LHCN-M2 (cell line): ENCODE results near the gene MOAP1. TPM values are rescaled to one million over a fixed set of nuclear protein-coding genes. Genes with fewer than 3 reads are reported as not detected.
"Not testable (repeated sequence)": the region's sequence is repeated elsewhere in the genome, so short reads cannot be mapped to it uniquely, and the experiment has no call there.

Experiments
- DNase-seq: peaks from one replicate; pipeline ENCODE4 v3.0.0-alpha.2; 2012; ENCODE audit warnings: low read depth
- total RNA-seq: library from RNA; depleted of rRNA; stranded (reverse); fragments of >200 nt; gene quantifications from 2 replicates; pipeline ENCODE4 v1.2.3, GENCODE V29; 2014

Gene MOAP1
- total RNA-seq, 1 experiment from 2014 or later, result 13.8 TPM

DNA sequence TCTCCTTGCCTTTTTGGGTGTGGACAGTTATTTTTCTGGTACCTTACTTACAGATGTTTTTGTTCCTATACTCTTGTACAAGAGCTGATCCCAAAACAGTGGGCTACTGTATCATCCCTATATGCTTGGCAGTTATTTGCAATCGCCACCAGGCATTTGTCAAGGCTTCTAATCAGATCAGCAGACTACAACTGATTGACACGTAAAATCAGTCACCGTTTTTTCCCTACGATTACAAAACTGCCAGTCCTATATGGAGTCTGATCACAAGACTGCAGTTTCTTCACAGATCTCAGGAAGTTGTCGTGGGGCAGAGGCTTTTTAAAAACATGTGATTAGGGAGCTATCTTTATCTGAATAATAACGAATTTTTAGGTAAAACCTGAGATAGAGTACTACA is 1.8 kb upstream of the MOAP1 start:
- no peak for DNase-seq

DNA sequence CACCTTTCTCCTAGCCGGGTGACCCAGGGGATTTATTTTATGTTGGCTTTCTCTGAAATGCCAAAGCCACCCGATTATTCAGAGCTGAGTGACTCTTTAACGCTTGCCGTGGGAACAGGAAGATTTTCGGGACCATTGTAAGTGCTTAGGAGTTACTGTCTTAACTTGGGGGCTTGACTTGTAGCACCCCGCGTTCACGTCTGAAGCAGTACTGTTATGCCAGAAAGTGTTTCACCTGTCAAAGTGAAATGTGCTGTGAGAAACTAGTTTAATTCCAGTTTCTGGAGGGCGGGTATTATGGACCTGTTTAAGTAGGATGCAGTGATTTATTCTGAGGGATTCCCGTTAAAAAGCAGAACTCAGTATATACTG is 638 bp upstream of the MOAP1 start:
- no peak for DNase-seq

DNA sequence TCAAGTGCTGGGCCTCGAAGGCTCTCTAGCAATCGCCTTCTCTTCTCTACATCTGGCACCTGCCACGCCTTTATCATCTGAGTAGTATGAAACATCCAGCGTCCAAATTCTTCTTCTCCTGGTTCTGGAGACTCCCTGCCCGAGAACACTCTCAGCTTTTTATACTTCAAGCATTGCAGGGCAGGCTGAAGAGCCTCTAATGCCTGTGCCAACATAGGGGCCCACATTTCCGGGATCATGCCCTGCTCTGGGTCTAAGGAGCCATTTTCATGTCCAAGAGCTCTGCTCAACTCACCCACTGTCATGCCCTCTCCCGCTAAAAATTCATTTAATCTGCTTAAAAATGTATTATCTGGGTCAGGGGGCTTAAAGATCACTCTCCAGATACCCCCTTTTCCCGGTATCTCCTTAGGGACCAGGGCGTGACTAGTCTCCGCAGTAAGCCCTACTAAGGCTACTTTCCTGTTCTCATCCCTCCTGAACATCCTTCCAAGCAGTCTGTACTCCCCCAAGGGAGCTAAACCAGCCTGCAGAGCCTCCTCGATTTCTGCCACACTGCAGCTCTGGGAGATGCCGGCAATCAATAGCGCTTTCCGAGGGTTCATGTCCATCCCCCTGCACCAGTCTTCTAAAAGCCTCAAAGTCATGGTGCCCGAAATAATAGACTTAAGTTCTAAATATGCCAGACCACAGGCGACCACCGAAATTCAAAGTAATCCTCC is 940 bp downstream of the MOAP1 start:
- no peak for DNase-seq

DNA sequence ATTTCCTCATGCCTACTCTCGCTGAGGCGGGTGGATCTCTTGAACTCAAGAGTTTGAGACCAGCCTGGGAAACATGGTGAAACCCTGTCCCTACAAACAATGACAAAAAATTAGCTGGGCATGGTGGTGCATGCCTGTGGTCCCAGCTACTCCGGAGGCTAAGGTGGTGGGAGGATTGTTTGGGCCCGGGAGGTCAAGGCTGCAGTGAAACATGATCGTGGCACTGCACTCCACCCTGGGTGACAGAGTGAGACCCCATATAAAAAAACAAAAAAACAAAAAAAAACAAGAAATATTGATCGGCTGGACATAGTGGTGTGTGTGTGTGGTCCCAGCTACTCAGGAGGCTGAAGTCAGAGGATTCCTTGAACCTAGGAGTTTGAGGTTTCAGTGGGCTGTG is 9.2 kb downstream of the MOAP1 start:
- no peak for DNase-seq

DNA sequence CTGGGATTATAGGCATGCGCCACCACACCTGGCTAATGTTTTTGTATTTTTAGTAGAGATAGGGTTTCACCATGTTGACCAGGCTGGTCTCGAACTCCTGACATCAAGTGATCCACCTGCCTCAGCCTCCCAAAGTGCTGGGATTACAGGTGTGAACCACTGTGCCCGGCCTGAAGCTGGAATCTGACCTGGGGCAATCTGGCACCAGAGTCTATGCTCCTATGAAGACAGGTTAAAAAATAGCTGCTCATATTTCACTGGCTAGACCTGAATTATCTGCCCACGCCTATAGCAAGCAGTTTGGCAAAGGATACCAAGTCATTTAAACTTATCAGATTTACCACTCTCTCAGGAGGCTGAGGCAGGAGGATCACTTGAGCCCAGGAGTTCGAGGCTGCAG is 10.0 kb downstream of the MOAP1 start:
- not testable (repeated sequence) for DNase-seq

DNA sequence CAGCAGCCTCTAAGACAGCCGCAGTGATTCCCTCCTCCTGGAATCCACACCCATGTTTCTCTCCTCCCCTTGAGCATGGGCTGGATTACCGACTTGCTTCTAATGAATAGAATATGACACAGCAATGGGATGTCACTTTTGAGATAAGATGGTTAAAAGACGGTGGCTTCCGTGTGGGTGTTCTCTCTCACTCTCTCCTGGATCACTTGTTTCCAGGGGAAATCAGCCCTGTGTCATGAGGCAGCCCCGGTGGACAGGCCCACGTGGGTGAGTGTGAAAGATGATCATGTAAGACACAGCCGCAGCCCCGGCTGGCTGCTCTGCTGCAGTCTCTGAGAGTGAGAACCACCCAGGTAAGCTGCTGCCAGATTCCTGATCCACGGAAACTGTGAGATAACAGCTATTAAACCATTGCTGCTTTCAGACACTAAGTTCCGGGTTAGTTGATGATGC is 10.7 kb downstream of the MOAP1 start:
- DNase-seq, result peak; percentile 6

GRCh38 chr14:93171376-93171775 is 13.3 kb downstream of the MOAP1 start:
- no peak for DNase-seq

DNA sequence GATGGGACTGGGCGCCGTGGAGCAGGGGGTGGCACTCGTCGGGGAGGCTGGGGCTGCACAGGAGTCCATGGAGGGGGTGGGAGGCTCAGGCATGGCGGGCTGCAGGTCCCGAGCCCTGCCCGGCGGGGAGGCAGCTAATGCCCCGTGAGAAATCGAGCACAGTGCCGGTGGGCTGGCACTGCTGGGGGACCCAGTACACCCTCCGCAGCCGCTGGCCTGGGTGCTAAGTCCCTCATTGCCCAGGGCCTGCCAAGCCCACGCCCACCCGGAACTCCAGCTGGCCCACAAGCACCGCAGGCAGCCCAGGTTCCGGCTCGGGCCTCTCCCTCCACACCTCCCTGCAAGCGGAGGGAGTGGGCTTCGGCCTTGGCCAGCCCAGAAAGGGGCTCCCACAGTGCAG is 14.6 kb downstream of the MOAP1 start:
- not testable (repeated sequence) for DNase-seq

DNA sequence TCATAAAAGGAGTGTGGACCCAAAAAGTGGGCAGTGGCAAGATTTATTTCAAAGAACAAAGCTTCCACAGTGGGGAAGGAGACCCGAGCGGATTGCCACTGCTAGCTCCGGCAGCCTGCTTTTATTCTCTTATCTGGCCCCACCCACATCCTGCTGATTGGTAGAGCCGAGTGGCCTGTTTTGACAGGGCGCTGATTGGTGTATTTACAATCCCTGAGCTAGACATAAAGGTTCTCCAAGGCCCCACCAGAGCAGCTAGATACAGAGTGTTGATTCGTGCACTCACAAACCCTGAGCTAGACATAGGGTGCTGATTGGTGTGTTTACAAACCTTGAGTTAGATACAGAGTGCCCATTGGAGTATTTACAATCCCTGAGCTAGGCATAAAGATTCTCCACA is 15.1 kb downstream of the MOAP1 start:
- DNase-seq, result not testable (repeated sequence)

- DNase-seq, result not testable (repeated sequence)
These were observed 16.1 kb downstream of the MOAP1 start for GRCh38 chr14:93168610-93169009.

DNA sequence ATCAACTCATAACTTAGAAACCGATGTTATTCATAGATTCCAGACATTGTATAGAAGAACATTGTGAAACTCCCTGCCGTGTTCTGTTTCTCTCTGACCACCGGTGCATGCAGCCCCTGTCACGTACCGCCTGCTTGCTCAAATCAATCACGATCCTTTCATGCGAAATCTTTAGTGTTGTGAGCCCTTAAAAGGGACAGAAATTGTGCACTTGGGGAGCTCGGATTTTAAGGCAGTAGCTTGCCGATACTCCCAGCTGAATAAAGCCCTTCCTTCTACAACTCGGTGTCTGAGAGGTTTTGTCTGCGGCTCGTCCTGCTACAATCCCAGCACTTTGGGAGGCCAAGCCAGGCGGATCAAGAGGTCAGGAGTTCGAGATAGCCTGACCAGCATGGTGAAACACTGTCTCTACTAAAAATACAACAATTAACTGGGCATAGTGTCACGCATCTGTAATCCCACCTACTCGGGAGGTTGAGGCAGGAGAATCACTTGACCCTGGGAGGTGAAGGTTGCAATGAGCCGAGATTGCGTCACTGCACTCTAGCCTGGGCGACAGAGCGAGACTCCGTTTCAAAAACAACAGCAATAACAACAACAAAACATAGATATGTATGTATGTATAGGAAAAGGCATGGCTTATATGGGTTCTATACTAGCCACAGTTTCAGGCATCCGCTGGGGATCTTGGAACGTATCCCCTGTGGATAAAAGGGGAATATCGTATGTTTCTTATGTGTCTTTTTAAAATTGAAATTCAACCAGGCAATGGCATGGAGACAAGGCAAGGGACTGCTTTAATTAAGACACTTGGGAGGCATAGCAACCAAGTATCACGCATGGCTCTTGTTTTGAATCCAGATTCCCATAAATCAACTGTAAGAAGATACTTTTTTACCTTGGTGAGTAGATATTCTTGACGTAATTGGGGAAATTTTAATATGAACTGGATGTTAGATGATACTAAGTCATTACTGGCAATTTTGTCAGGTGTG is 19.1 kb downstream of the MOAP1 start:
- not testable (repeated sequence) for DNase-seq

GRCh38 chr14:93163564-93163963 is 21.1 kb downstream of the MOAP1 start:
- no peak for DNase-seq

GRCh38 chr14:93161411-93161940 is 23.2 kb downstream of the MOAP1 start:
- no peak for DNase-seq

- DNase-seq, result peak; percentile 6
These were observed 24.3 kb downstream of the MOAP1 start for GRCh38 chr14:93160353-93160801.

DNA sequence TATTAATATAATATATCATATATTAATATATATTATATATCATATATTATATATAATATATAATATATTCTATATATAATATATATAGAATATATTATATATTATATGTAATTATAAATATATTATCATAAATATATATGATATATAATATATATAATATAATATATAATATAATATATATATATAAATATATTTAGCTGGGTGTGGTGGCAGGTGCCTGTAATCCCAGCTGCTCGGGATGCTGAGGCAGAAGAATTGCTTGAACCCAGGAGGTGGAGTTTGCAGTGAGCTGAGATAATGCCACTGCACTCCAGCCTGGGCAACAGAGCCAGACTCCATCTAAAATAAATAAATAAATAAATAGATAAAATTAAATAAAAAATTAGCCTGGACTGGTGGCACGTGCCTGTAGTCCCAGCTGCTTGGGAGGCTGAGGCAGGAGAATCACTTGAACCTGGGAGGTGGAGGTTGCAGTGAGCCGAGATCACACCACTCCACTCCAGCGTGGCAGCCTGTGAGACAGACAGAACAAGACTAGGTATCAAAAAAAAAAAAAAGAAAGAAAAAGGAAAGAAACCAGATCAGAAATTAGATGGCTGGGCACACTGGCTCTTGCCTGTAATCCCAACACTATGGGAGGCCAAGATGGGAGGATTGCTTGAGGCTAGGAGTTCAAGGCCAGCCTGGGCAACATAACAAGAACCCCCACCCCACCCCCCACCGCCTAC is 24.9 kb downstream of the MOAP1 start:
- not testable (repeated sequence) for DNase-seq

DNA sequence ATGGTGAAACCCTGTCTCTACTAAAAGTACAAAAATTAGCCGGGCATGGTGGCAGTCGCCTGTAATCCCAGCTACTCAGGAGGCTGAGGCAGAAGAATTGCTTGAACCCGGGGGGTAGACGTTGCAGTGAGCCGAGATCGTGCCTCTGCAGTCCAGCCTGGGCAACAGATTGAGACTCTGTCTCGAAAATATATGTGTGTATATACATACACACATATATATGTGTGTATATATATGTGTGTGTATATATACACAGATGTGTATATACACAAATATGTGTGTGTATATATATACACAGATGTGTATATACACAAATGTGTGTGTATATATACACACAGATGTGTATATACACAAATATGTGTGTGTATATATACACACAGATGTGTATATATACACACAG is 26.3 kb downstream of the MOAP1 start:
- DNase-seq, result not testable (repeated sequence)

GRCh38 chr14:93156693-93157369 is 27.9 kb downstream of the MOAP1 start:
- no peak for DNase-seq

GRCh38 chr14:93155667-93156066 is 29.0 kb downstream of the MOAP1 start:
- DNase-seq, result no peak

DNA sequence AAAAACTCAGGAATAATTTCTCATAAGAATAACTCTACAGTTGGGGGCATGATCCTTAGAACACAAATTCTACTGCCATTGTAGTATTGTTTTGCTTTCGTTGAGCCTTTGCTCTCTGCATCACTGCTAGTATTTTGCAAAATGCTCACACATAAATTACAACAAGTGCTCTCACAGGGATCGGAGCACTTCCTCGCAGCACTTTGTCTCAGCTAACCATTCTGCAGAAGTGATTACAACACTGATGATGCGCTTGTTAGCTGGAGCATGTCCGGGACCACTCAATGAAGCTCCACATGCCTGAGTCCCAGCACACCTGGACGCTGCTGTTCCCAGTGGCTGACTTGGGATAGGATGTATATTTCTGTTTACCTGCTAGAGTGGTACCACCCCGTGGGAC is 31.6 kb downstream of the MOAP1 start:
- DNase-seq, result no peak

- no peak for DNase-seq
These were observed 34.2 kb downstream of the MOAP1 start for GRCh38 chr14:93150227-93151208.
